DND-41 (cell line): ENCODE results near the gene FYB1.

ENCODE experiments used
- ATAC-seq: fragments of 200-7000 bp; cut with Tn5 transposase; 3 replicates; pipeline ENCODE4 v1.9.1; 2021; ENCODE audit warnings: low read depth; ENCODE audit not compliant: insufficient read depth
- DNase-seq: peaks from one replicate; pipeline ENCODE4 v3.0.0-alpha.2; 2020
- H2AFZ ChIP-seq: 2 replicates; pipeline ENCODE4 v1.6.0; 2012; ENCODE audit warnings: low read depth, low read length
- H3K27ac ChIP-seq: 2 replicates; pipeline ENCODE4 v1.5.1; 2012; ENCODE audit warnings: low read length, inconsistent platforms
- H3K27me3 ChIP-seq: fragments of 200-600 bp; sonication (generic); 2 replicates; pipeline ENCODE4 v1.6.0; 2012; ENCODE audit warnings: low read length, mild to moderate bottlenecking, inconsistent platforms; ENCODE audit not compliant: insufficient read depth, poor library complexity
- H3K36me3 ChIP-seq: 2 replicates; pipeline ENCODE4 v1.5.1; 2012; ENCODE audit warnings: low read length, inconsistent platforms; ENCODE audit not compliant: insufficient read depth
- H3K4me1 ChIP-seq: 2 replicates; pipeline ENCODE4 v1.5.1; 2012; ENCODE audit warnings: mild to moderate bottlenecking, low read length; ENCODE audit not compliant: insufficient read depth
- H3K4me2 ChIP-seq: 2 replicates; pipeline ENCODE4 v1.6.0; 2012; ENCODE audit warnings: mild to moderate bottlenecking, moderate library complexity, low read length, inconsistent platforms; ENCODE audit not compliant: insufficient read depth
- H3K4me3 ChIP-seq, 2 experiments: fragments of 200-600 bp in 1 of 2; shearing (Covaris generic) in 1 of 2; 2 replicates each; pipeline ENCODE4 v1.5.1; 2012 to 2016; ENCODE audit warnings: inconsistent platforms in 2 of 2, low read length in 2 of 2, mild to moderate bottlenecking in 2 of 2, low read depth in 1 of 2, moderate library complexity in 1 of 2
- H3K79me2 ChIP-seq: 2 replicates; pipeline ENCODE4 v1.6.0; 2012; ENCODE audit warnings: low read length, inconsistent platforms; ENCODE audit not compliant: insufficient read depth
- H3K9ac ChIP-seq: 2 replicates; pipeline ENCODE4 v1.6.0; 2012; ENCODE audit warnings: low read depth, mild to moderate bottlenecking, inconsistent platforms, low read length, moderate library complexity
- H3K9me3 ChIP-seq: 2 replicates; pipeline ENCODE4 v1.5.1; 2012; ENCODE audit warnings: low read length, moderate library complexity, mild to moderate bottlenecking, inconsistent platforms; ENCODE audit not compliant: insufficient read depth, severe bottlenecking
- H4K20me1 ChIP-seq: 2 replicates; pipeline ENCODE4 v1.6.0; 2012; ENCODE audit warnings: low read length; ENCODE audit not compliant: insufficient read depth
- EZH2 ChIP-seq: IDR thresholded peaks from 3 replicates; pipeline ENCODE4 v1.6.1; 2012; ENCODE audit warnings: borderline replicate concordance, low read depth, mild to moderate bottlenecking, moderate library complexity, low read length, inconsistent platforms; ENCODE audit not compliant: severe bottlenecking
- TF ChIP-seq, protein P1 (sequence below): IDR thresholded peaks from 2 replicates; pipeline ENCODE4 v1.5.1; 2012; ENCODE audit warnings: borderline replicate concordance, low read length, moderate library complexity, mild to moderate bottlenecking; ENCODE audit not compliant: poor library complexity, severe bottlenecking; ENCODE audit errors: extremely low read depth

The FYB1 gene

DNA sequence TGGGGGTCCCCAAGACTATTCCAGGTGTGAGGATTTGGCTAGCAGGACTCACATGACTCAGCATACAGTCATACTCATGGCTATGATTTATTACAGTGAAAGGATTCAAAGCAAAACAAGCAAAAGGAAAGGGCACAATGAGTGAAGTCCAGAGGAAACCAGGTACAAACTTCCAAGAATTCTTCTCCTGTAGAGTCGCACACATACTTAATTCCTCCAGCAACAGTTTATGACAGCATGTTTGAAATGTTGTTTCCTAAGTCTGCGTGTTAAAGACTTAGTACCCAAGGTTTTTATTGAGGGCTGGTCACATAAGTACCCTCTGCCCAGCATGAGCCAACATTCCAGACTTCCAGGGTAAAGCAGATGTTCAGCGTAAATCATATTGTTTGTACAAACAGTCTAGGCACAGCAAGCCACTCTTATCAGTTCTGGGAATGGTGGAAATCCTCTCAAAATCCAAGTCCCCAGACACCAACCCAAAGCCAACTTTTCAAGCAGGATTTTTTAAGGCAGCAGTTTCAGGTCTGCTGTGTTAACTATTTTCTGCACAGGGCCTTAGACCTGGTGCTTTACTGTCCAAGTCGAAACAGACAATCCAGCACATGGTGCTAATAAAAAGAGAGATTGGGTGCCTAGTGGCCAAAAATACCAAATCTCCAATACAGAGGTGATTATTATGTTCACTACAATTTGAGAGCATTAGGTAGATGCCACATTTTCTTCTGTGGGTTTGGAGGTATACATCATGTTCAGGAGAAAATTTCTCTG lies 126.6 kb downstream of the FYB1 start:
- H3K36me3 ChIP-seq = no peaks in the 10 kb centered on the region
- no peak for DNase-seq
- H3K4me3 ChIP-seq = no peak overlapping the region
- H4K20me1 ChIP-seq = no peaks in the 10 kb centered on the region
- no peaks in the 10 kb centered on the region for H3K9me3 ChIP-seq
- no peak overlapping the region for H2AFZ ChIP-seq
- ATAC-seq = no peak
- H3K27ac ChIP-seq = no peak overlapping the region
- no peaks in the 10 kb centered on the region for H3K79me2 ChIP-seq
- no peak overlapping the region for H3K4me2 ChIP-seq
- TF ChIP-seq, protein P1, sequence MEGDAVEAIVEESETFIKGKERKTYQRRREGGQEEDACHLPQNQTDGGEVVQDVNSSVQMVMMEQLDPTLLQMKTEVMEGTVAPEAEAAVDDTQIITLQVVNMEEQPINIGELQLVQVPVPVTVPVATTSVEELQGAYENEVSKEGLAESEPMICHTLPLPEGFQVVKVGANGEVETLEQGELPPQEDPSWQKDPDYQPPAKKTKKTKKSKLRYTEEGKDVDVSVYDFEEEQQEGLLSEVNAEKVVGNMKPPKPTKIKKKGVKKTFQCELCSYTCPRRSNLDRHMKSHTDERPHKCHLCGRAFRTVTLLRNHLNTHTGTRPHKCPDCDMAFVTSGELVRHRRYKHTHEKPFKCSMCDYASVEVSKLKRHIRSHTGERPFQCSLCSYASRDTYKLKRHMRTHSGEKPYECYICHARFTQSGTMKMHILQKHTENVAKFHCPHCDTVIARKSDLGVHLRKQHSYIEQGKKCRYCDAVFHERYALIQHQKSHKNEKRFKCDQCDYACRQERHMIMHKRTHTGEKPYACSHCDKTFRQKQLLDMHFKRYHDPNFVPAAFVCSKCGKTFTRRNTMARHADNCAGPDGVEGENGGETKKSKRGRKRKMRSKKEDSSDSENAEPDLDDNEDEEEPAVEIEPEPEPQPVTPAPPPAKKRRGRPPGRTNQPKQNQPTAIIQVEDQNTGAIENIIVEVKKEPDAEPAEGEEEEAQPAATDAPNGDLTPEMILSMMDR = no peak
- TF ChIP-seq EZH2 = no peak
- no peaks in the 10 kb centered on the region for H3K4me1 ChIP-seq
- no peaks in the 10 kb centered on the region for H3K27me3 ChIP-seq
- no peak overlapping the region for H3K9ac ChIP-seq

DNA sequence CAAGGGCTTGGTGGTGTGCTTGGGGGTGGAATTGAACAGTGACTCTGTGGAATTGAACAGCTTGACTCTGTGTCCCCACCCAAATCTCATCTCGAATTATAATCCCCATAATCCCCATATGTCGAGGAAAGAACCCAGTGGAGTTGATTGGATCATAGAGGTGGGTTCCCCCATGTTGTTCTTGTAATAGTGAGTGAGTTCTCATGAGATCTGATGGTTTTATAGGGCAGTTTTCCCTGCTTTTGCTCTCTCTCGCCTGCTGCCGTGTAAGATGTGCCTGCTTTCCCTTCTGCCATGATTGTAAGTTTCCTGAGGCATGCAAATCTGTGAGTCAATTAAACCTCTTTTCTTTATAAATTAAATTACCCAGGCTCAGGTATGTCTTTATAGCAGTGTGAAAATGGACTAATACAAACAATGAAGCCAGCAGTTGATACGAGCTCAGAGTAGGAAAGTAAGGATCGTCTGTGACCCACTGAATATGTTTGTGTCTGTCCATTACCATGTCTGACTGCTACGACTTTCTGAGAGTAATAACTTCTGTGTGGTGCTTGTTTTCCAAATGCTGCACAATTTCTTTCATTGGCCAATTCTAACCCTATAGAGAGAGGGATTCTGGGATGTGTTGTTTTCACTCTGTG lies 127.3 kb downstream of the FYB1 start:
- TF ChIP-seq EZH2 = no peak
- TF ChIP-seq, protein P1 = no peak
- Histone ChIP-seq H3K36me3 (no peaks in the 10 kb centered on the region), H3K4me2 (no peak overlapping the region), H3K27ac (no peak overlapping the region), H3K27me3 (no peaks in the 10 kb centered on the region), H4K20me1 (no peaks in the 10 kb centered on the region), H3K4me1 (no peaks in the 10 kb centered on the region), H2AFZ (no peak overlapping the region), H3K79me2 (no peaks in the 10 kb centered on the region), H3K9me3 (no peaks in the 10 kb centered on the region), H3K4me3 (no peak overlapping the region), H3K9ac (no peak overlapping the region)
- ATAC-seq (no peak), DNase-seq (no peak)

DNA sequence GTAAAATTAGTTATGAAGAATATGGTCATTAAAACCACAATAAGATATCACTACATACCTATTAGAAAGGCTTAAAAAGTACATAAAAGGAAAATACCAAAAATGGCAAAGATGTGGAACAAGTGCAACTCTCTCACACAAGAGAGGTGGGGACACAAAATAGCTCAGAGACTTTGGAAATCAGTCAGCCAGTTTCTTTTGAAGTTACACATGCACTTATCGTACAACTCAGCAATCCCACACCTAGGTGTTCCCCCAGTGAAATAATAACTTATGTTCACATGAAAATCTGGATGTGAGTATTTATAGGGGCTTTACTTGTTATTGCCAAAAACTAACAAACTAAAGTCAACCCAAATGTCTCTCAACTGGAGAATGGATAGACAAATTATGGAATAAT lies 135.4 kb downstream of the FYB1 start:
- no peak overlapping the region for H3K4me2 ChIP-seq
- no peak overlapping the region for H2AFZ ChIP-seq
- no peaks in the 10 kb centered on the region for H3K36me3 ChIP-seq
- no peaks in the 10 kb centered on the region for H3K79me2 ChIP-seq
- H3K9me3 ChIP-seq = no peaks in the 10 kb centered on the region
- H3K27ac ChIP-seq = no peak overlapping the region
- DNase-seq (no peak), ATAC-seq (no peak)
- H3K9ac ChIP-seq = no peak overlapping the region
- no peaks in the 10 kb centered on the region for H3K27me3 ChIP-seq
- TF ChIP-seq EZH2 = no peak
- TF ChIP-seq, protein P1 = no peak
- H3K4me3 ChIP-seq = no peak overlapping the region
- H4K20me1 ChIP-seq = no peaks in the 10 kb centered on the region
- no peaks in the 10 kb centered on the region for H3K4me1 ChIP-seq
